Neural cell (in vitro differentiated cells): ENCODE results near the gene TMEM181. TPM values are rescaled to one million over a fixed set of nuclear protein-coding genes. Genes with fewer than 3 reads are reported as not detected.
"Not testable (repeated sequence)": the region's sequence is repeated elsewhere in the genome, so short reads cannot be mapped to it uniquely, and the experiment has no call there.

Experiments
- H2AFZ ChIP-seq: fragments of 200-600, 300-800 bp; sonication (generic), shearing (Covaris generic); 2 replicates; pipeline ENCODE4 v1.6.0; 2014; ENCODE audit warnings: low read depth, mild to moderate bottlenecking, antibody characterized with exemption, low read length, moderate library complexity
- H3F3A ChIP-seq: fragments of 200-600 bp; shearing (Covaris generic); 2 replicates; pipeline ENCODE4 v1.6.1; 2016; ENCODE audit warnings: mild to moderate bottlenecking, moderate library complexity, mixed read lengths, antibody characterized with exemption, low read length; ENCODE audit not compliant: insufficient read depth, poor library complexity, severe bottlenecking
- H3K27ac ChIP-seq: fragments of 200-600, 300-800 bp; sonication (generic), shearing (Covaris generic); 2 replicates; pipeline ENCODE4 v1.5.1; 2014; ENCODE audit warnings: mild to moderate bottlenecking, low read length, moderate library complexity
- H3K27me3 ChIP-seq: fragments of 300-800, 200-600 bp; sonication (generic), shearing (Covaris generic); 2 replicates; pipeline ENCODE4 v1.6.0; 2014; ENCODE audit warnings: mild to moderate bottlenecking, low read depth, low read length, moderate library complexity; ENCODE audit not compliant: insufficient read depth
- H3K36me3 ChIP-seq: fragments of 300-800, 200-600 bp; sonication (generic), shearing (Covaris generic); 2 replicates; pipeline ENCODE4 v1.5.1; 2014; ENCODE audit warnings: mild to moderate bottlenecking, antibody characterized with exemption, low read length, moderate library complexity; ENCODE audit not compliant: insufficient read depth
- H3K4me2 ChIP-seq: fragments of 300-800, 200-600 bp; sonication (generic), shearing (Covaris generic); 2 replicates; pipeline ENCODE4 v1.6.0; 2014; ENCODE audit warnings: mild to moderate bottlenecking, low read length
- H3K4me3 ChIP-seq: fragments of 300-800, 200-600 bp; sonication (generic), shearing (Covaris generic); 2 replicates; pipeline ENCODE4 v1.5.1; 2014; ENCODE audit warnings: mild to moderate bottlenecking, low read length, moderate library complexity
- H3K79me2 ChIP-seq: fragments of 200-600 bp; shearing (Covaris generic); replicated peaks from 2 replicates; pipeline ENCODE4 v1.6.0; 2014; ENCODE audit warnings: mild to moderate bottlenecking, low read length, moderate library complexity; ENCODE audit not compliant: insufficient read depth
- H3K9ac ChIP-seq: fragments of 300-800, 200-600 bp; sonication (generic), shearing (Covaris generic); 2 replicates; pipeline ENCODE4 v1.6.1; 2016; ENCODE audit warnings: mild to moderate bottlenecking, low read length, mixed read lengths
- H3K9me2 ChIP-seq: fragments of 200-600 bp; shearing (Covaris generic); 2 replicates; pipeline ENCODE4 v1.6.1; 2016; ENCODE audit warnings: mild to moderate bottlenecking, low read length, mixed read lengths; ENCODE audit not compliant: insufficient read depth
- H3K9me3 ChIP-seq: fragments of 200-600, 300-800 bp; sonication (generic), shearing (Covaris generic); 2 replicates; pipeline ENCODE4 v1.6.1; 2016; ENCODE audit warnings: mild to moderate bottlenecking, mixed run types, low read length, moderate library complexity, mixed read lengths
- H4K20me1 ChIP-seq: fragments of 200-600 bp; shearing (Covaris generic); 2 replicates; pipeline ENCODE4 v1.6.1; 2016; ENCODE audit warnings: mild to moderate bottlenecking, mixed run types; ENCODE audit not compliant: insufficient read depth
- CTCF ChIP-seq: fragments of 450-650 bp; IDR thresholded peaks from 2 replicates; pipeline ENCODE4 v1.5.1; 2014; ENCODE audit warnings: antibody characterized with exemption, mild to moderate bottlenecking, moderate library complexity; ENCODE audit not compliant: poor library complexity, severe bottlenecking
- EP300 ChIP-seq: fragments of 450-650 bp; conservative IDR thresholded peaks from 2 replicates; pipeline ENCODE4 v1.6.1; 2014; ENCODE audit warnings: antibody characterized with exemption, mild to moderate bottlenecking, moderate library complexity; ENCODE audit not compliant: poor library complexity, severe bottlenecking
- EZH2 ChIP-seq: fragments of 200-600, 300-800 bp; shearing (Covaris generic), sonication (generic); IDR thresholded peaks from 2 replicates; pipeline ENCODE4 v1.6.1; 2014; ENCODE audit warnings: antibody characterized with exemption, low read length, borderline replicate concordance, mild to moderate bottlenecking; ENCODE audit not compliant: insufficient read depth, poor library complexity, severe bottlenecking
- MXI1 ChIP-seq: fragments of 450-650 bp; conservative IDR thresholded peaks from 2 replicates; pipeline ENCODE4 v1.6.1; 2014; ENCODE audit warnings: antibody characterized with exemption, mild to moderate bottlenecking; ENCODE audit not compliant: poor library complexity, severe bottlenecking
- POLR2AphosphoS5 ChIP-seq: IDR thresholded peaks from 2 replicates; pipeline ENCODE4 v1.6.1; 2012
- RAD21 ChIP-seq: fragments of 450-650 bp; conservative IDR thresholded peaks from 2 replicates; pipeline ENCODE4 v1.6.1; 2014; ENCODE audit warnings: antibody characterized with exemption, mild to moderate bottlenecking, moderate library complexity
- REST ChIP-seq: IDR thresholded peaks from 2 replicates; pipeline ENCODE4 v1.6.1; 2012; ENCODE audit warnings: borderline replicate concordance
- SMC3 ChIP-seq: fragments of 450-650 bp; conservative IDR thresholded peaks from 2 replicates; pipeline ENCODE4 v1.6.1; 2014; ENCODE audit warnings: antibody characterized with exemption, mild to moderate bottlenecking, moderate library complexity; ENCODE audit not compliant: poor library complexity
- TAF1 ChIP-seq: IDR thresholded peaks from 2 replicates; pipeline ENCODE4 v1.6.1; 2012; ENCODE audit warnings: low read depth
- polyA plus RNA-seq: library from polyadenylated mRNA; depleted of rRNA; stranded (reverse); fragments of >200 nt; gene quantifications from 2 replicates; pipeline ENCODE4 v1.2.3, GENCODE V29; 2014

TMEM181 gene
- polyA plus RNA-seq, 1 donor from 2014 or later: 47.6 TPM

- H3K27ac ChIP-seq: no peak overlapping the region
- H3K27me3 ChIP-seq: no peaks in the 10 kb centered on the region
- H2AFZ ChIP-seq: no peak overlapping the region
- H3K36me3 ChIP-seq: no peaks in the 10 kb centered on the region
- no peaks in the 10 kb centered on the region for H3K9me2 ChIP-seq
- H3K9ac ChIP-seq: no peak overlapping the region
- no peaks in the 10 kb centered on the region for H4K20me1 ChIP-seq
- H3K4me2 ChIP-seq: no peak overlapping the region
- no peaks in the 10 kb centered on the region for H3K9me3 ChIP-seq
- TF ChIP-seq EZH2 (no peak), MXI1 (no peak), REST (no peak), RAD21 (no peak), CTCF (no peak), SMC3 (no peak), POLR2AphosphoS5 (no peak), EP300 (no peak), TAF1 (no peak)
- no peaks in the 10 kb centered on the region for H3F3A ChIP-seq
- no peak overlapping the region for H3K4me3 ChIP-seq
- no peaks in the 10 kb centered on the region for H3K79me2 ChIP-seq
These were observed 44.1 kb downstream of the TMEM181 start for GRCh38 chr6:158604048-158604406.

- Histone ChIP-seq H2AFZ (no peak overlapping the region), H3K27me3 (no peaks in the 10 kb centered on the region), H4K20me1 (no peaks in the 10 kb centered on the region), H3F3A (no peaks in the 10 kb centered on the region), H3K79me2 (no peaks in the 10 kb centered on the region), H3K4me3 (no peak overlapping the region), H3K9me3 (no peaks in the 10 kb centered on the region), H3K9ac (no peak overlapping the region), H3K27ac (no peak overlapping the region), H3K36me3 (no peaks in the 10 kb centered on the region), H3K4me2 (no peak overlapping the region), H3K9me2 (no peaks in the 10 kb centered on the region)
- TF ChIP-seq MXI1: peak; percentile 42
- peak; percentile 85 for TF ChIP-seq RAD21
- TF ChIP-seq EZH2: no peak
- peak; percentile 93 for TF ChIP-seq SMC3
- TF ChIP-seq CTCF: peak; percentile 84
- TF ChIP-seq REST: no peak
- no peak for TF ChIP-seq EP300
These were observed 45.5 kb downstream of the TMEM181 start for GRCh38 chr6:158605266-158605878.

- H3K79me2 ChIP-seq, H3K4me3 ChIP-seq, H4K20me1 ChIP-seq, H3K36me3 ChIP-seq, H2AFZ ChIP-seq, H3K4me2 ChIP-seq, H3K27me3 ChIP-seq, H3F3A ChIP-seq, H3K9ac ChIP-seq, H3K27ac ChIP-seq, H3K9me2 ChIP-seq, H3K9me3 ChIP-seq: not testable (repeated sequence)
These were observed 46.1 kb downstream of the TMEM181 start for GRCh38 chr6:158606011-158606410.
